Small intestine (tissue), 7 donors: ENCODE measurements around the gene SF3A2. TPM values are rescaled to one million over a fixed set of nuclear protein-coding genes. Genes with fewer than 3 reads are reported as not detected.

Experiments
- DNase-seq, 2 donors: peaks; one replicate each; pipeline versions ENCODE4 v3.0.0 to v3.0.0-alpha.2; 2013
- FAIRE-seq: peaks from 2 replicates; lab custom pipeline; 2012; peaks lifted over from hg19 to GRCh38; lab: Jason Lieb, UNC
- H3K27ac ChIP-seq, 3 donors: one replicate each; pipeline ENCODE4 v1.5.1; 2013; ENCODE audit warnings: low read length in 2 of 3, mild to moderate bottlenecking in 2 of 3, control low read depth in 1 of 3, inconsistent platforms in 1 of 3, low read depth in 1 of 3, moderate library complexity in 1 of 3
- H3K27me3 ChIP-seq, 3 donors: one replicate each; pipeline ENCODE4 v1.6.1; 2013; ENCODE audit warnings: low read length in 3 of 3, inconsistent platforms in 1 of 3; ENCODE audit not compliant: control insufficient read depth in 3 of 3, insufficient read depth in 3 of 3
- H3K36me3 ChIP-seq, 3 donors: one replicate each; pipeline ENCODE4 v1.6.1; 2013; ENCODE audit warnings: low read length in 3 of 3, inconsistent platforms in 1 of 3, low read depth in 1 of 3, mild to moderate bottlenecking in 1 of 3, moderate library complexity in 1 of 3; ENCODE audit not compliant: control insufficient read depth in 3 of 3, insufficient read depth in 2 of 3
- H3K4me1 ChIP-seq, 3 donors: one replicate each; pipeline ENCODE4 v1.6.1; 2013; ENCODE audit warnings: low read length in 2 of 3, inconsistent platforms in 1 of 3, low read depth in 1 of 3, mild to moderate bottlenecking in 1 of 3, moderate library complexity in 1 of 3; ENCODE audit not compliant: control insufficient read depth in 3 of 3, insufficient read depth in 2 of 3
- H3K4me3 ChIP-seq, 3 donors: one replicate each; pipeline ENCODE4 v1.5.1; 2013; ENCODE audit warnings: low read length in 3 of 3, control low read depth in 1 of 3, inconsistent platforms in 1 of 3, low read depth in 1 of 3, mild to moderate bottlenecking in 1 of 3, moderate library complexity in 1 of 3
- H3K9me3 ChIP-seq, 2 donors: one replicate each; pipeline ENCODE4 v1.6.1; 2013; ENCODE audit warnings: low read depth in 1 of 2, low read length in 1 of 2; ENCODE audit not compliant: control insufficient read depth in 2 of 2, insufficient read depth in 1 of 2
- WGBS, 3 donors: extraction: QIAGEN DNeasy Blood & Tissue Kit; methylation state at CpG; one replicate each; pipeline ENCODE4 v1.1.7; 2013; 5-methylcytosine and 5-hydroxymethylcytosine counted together
- polyA plus RNA-seq, 4 donors: library from polyadenylated mRNA; stranded (reverse) in 3 of 4; unstranded in 1 of 4; fragments of 200-250 nt in 3 of 4; fragments of 120-200 nt in 1 of 4; gene quantifications; one replicate each; pipeline versions ENCODE4 v1.2.1 to v1.2.3, GENCODE V29; 2013
- donor health status: healthy with polysubstance abuse.
- donor health status: control.
- donor health status: control.
- donor health status: Bipolar disorder and iron deficiency.
- donor health status: healthy.

SF3A2 gene
- polyA plus RNA-seq, 4 donors = 31.8 to 71.5 (median 40.3) TPM

- Histone ChIP-seq H3K9me3 (no peaks in the 10 kb centered on the region), H3K27ac (no peak overlapping the region), H3K4me3 (no peak overlapping the region), H3K4me1 (peaks cover 0 to 36% (median 0%) of the 10 kb centered on the region in 3 donors), H3K27me3 (no peaks in the 10 kb centered on the region), H3K36me3 (peaks cover 26 to 100% (median 28%) of the 10 kb centered on the region in 3 donors)
- FAIRE-seq (no peak), DNase-seq (no peak)
- WGBS, 3 donors = 90 to 95% (median 94%) methylated on average over 41 to 43 of the region's 43 CpGs
These were observed 20.0 kb upstream of the SF3A2 start for GRCh38 chr19:2216361-2217225.

- Histone ChIP-seq H3K27ac (no peak overlapping the region), H3K9me3 (no peaks in the 10 kb centered on the region), H3K4me3 (no peak overlapping the region), H3K36me3 (peaks cover 25 to 100% (median 28%) of the 10 kb centered on the region in 3 donors), H3K27me3 (no peaks in the 10 kb centered on the region), H3K4me1 (peaks cover 0 to 26% (median 0%) of the 10 kb centered on the region in 3 donors)
- 94 to 97% (median 96%) methylated on average over 22 of the region's 22 CpGs for WGBS, 3 donors
- FAIRE-seq = no peak
- no peak for DNase-seq
These were observed 19.0 kb upstream of the SF3A2 start for GRCh38 chr19:2217591-2217990.

DNA sequence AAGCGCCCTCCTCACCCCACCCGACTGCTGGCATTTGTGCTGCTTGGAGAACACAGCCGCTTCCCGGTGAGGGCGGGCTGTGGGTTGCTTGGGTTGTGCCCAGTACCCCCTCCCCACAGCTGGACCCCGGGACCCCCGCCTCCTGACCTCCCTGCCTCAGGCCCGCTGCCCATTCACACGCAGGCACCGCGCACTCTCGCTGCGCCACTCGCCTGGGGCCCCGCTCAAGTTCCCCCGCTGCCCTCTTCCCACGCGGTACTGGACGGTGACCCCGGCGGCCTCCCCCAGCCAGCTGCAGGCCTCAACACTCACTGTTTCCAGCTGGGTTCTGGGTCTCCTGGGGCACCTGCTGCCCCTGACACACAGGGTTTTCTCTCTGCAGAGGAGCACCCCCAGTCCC, 16.9 kb upstream of the SF3A2 start:
- Histone ChIP-seq H3K27ac (no peak overlapping the region), H3K27me3 (no peaks in the 10 kb centered on the region), H3K4me3 (no peak overlapping the region), H3K9me3 (no peaks in the 10 kb centered on the region), H3K4me1 (peaks cover 0 to 7% (median 0%) of the 10 kb centered on the region in 3 donors), H3K36me3 (peaks cover 23 to 99% (median 25%) of the 10 kb centered on the region in 3 donors)
- DNase-seq = no peak
- FAIRE-seq = no peak
- WGBS, 3 donors = 95 to 96% (median 95%) methylated on average over 18 to 21 of the region's 21 CpGs

- no peak for FAIRE-seq
These were observed 15.3 kb upstream of the SF3A2 start for GRCh38 chr19:2221250-2221831.

GRCh38 chr19:2221918-2222317, 14.7 kb upstream of the SF3A2 start:
- H3K36me3 ChIP-seq = peaks cover 24 to 98% (median 25%) of the 10 kb centered on the region in 3 donors
- no peak overlapping the region for H3K27ac ChIP-seq
- 88 to 93% (median 89%) methylated on average over 16 to 20 of the region's 20 CpGs for WGBS, 3 donors

More at GRCh38 chr19:2221250-2221831, 15.3 kb upstream of the SF3A2 start:
- no peak overlapping the region for H3K4me3 ChIP-seq
- peak in 1 of 2 donors; percentile 24 for DNase-seq
- WGBS, 3 donors = 63 to 77% (median 72%) methylated on average over 20 of the region's 20 CpGs
- H3K27me3 ChIP-seq = no peaks in the 10 kb centered on the region
- peaks cover 0 to 7% (median 0%) of the 10 kb centered on the region in 3 donors for H3K4me1 ChIP-seq
- peaks cover 25 to 99% (median 27%) of the 10 kb centered on the region in 3 donors for H3K36me3 ChIP-seq
- no peaks in the 10 kb centered on the region for H3K9me3 ChIP-seq
- H3K27ac ChIP-seq = peak overlapping the region in 2 of 3 donors; percentile 11 to 40

GRCh38 chr19:2223391-2223790, 13.2 kb upstream of the SF3A2 start:
- Histone ChIP-seq H3K4me3 (no peak overlapping the region), H3K9me3 (no peaks in the 10 kb centered on the region), H3K27me3 (no peaks in the 10 kb centered on the region), H3K27ac (no peak overlapping the region), H3K36me3 (peaks cover 18 to 96% (median 28%) of the 10 kb centered on the region in 3 donors), H3K4me1 (peaks cover 0 to 7% (median 0%) of the 10 kb centered on the region in 3 donors)
- 87 to 90% (median 88%) methylated on average over 18 of the region's 18 CpGs for WGBS, 3 donors
- FAIRE-seq (no peak), DNase-seq (no peak)

More at GRCh38 chr19:2221918-2222317, 14.7 kb upstream of the SF3A2 start:
- Histone ChIP-seq H3K9me3 (no peaks in the 10 kb centered on the region), H3K4me1 (peaks cover 0 to 7% (median 0%) of the 10 kb centered on the region in 3 donors), H3K27me3 (no peaks in the 10 kb centered on the region), H3K4me3 (no peak overlapping the region)
- no peak for FAIRE-seq
- no peak for DNase-seq

DNA sequence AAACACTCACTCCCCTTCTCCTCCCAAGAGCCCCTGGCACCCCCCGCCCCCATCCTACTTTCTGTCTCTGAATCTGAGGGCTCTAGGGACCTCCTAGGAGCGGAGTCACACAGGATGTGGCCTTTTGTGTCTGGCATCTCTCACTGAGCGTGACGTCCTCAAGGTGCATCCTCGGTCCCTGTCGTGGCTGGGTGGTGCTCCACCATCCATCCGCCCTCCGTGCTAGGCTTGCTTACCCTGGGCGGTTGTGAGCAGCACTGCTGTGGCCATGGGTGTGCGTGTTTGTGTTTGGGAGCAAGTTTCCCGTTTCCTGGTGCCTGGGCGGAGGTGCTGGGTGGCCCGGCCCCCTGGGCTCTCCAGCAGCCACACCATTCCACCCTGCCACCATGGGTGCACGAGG, 12.7 kb upstream of the SF3A2 start:
- 73 to 87% (median 85%) methylated on average over 14 of the region's 14 CpGs for WGBS, 3 donors
- Histone ChIP-seq H3K27me3 (no peaks in the 10 kb centered on the region), H3K27ac (no peak overlapping the region), H3K4me3 (no peak overlapping the region), H3K36me3 (peaks cover 18 to 96% (median 30%) of the 10 kb centered on the region in 3 donors), H3K4me1 (peaks cover 0 to 7% (median 0%) of the 10 kb centered on the region in 3 donors), H3K9me3 (no peaks in the 10 kb centered on the region)
- FAIRE-seq (no peak), DNase-seq (no peak)

DNA sequence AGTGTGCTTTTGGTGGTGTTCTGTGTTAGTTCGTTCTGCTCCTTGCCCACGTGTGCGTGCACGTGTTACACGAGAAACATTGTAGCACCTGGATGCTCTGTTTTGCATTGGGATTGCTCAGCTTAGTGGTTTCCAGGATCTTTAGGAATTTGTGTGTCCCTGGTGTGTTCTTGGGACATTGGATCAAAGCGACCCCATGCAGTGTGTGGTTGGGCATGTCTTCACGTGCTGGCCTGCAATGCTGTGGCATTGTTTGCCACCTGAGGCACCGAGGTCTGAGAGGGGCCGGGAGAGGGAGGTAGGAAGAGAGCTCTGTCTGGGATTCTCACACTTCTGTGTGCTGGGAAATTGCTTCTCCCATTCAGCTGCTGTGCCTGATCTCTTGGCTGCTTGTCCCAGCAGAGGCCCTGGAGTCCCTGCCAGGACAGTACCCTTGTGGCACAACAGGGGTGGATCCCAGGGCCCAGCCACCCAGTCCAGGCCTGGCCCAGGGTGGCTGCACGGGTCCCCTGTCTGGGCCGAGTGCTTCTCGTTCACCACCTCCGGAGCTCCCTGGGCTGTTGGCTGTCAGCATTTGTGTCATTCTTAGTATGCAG, 11.8 kb upstream of the SF3A2 start:
- H3K9me3 ChIP-seq = no peaks in the 10 kb centered on the region
- H3K27ac ChIP-seq = no peak overlapping the region
- DNase-seq = no peak
- no peaks in the 10 kb centered on the region for H3K27me3 ChIP-seq
- H3K4me3 ChIP-seq = no peak overlapping the region
- peaks cover 0 to 7% (median 0%) of the 10 kb centered on the region in 3 donors for H3K4me1 ChIP-seq
- WGBS, 3 donors = 88 to 91% (median 91%) methylated on average over 13 of the region's 13 CpGs
- no peak for FAIRE-seq
- H3K36me3 ChIP-seq = peaks cover 21 to 96% (median 37%) of the 10 kb centered on the region in 3 donors
